ENCODE measurements around the gene ZNF223. TPM values are rescaled to one million over a fixed set of nuclear protein-coding genes. Genes with fewer than 3 reads are reported as not detected.

ZNF223 gene
- total and polyA plus RNA-seq, 4 experiments from 2014 or later, result 2.2 to 8.0 (median 4.8) TPM

DNA sequence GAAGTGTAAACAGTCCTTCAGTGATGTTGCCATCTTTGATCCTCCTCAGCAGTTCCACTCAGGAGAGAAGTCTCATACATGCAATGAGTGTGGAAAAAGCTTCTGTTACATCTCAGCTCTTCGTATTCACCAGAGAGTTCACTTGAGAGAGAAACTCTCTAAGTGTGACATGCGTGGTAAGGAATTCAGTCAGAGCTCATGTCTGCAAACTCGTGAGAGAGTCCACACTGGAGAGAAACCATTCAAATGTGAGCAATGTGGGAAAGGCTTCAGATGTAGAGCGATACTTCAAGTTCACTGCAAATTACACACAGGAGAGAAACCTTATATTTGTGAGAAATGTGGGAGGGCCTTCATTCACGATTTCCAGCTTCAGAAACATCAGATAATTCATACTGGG lies 41.4 kb upstream of the ZNF223 start:
- no peaks in the 10 kb centered on the region for H3K4me1 ChIP-seq (ENCODE audit: insufficient read depth, low read length)
- intact Hi-C loops (cut with micrococcal nuclease), result no loop called here
- no peaks in the 10 kb centered on the region for H3K27me3 ChIP-seq (ENCODE audit: insufficient read depth, low read length)
- H3K36me3 ChIP-seq (ENCODE audit: insufficient read depth, low read length), result peaks cover 37% of the 10 kb centered on the region
- Mint-ChIP-seq H3K36me3 (peaks cover 81 to 82% of the 10 kb centered on the region in 2 donors), H3K4me1 (peaks cover 0 to 10% (median 6%) of the 10 kb centered on the region in 4 donors), H3K27ac (no peak overlapping the region), H3K27me3 (no peaks in the 10 kb centered on the region), H3K4me3 (no peak overlapping the region), H3K9me3 (peaks cover 19 to 95% (median 91%) of the 10 kb centered on the region in 8 donors)
- H3K9me3 ChIP-seq (ENCODE audit: control insufficient read depth in 1 of 2, low read length in 2 of 2), result peaks cover 19 to 46% of the 10 kb centered on the region in 2 donors
- no peak overlapping the region for H3K27ac ChIP-seq (ENCODE audit: low read depth, low read length)
- ChIA-PET POLR2A (ENCODE audit: partially characterized antibody) (no interaction called here), CTCF (ENCODE audit: partially characterized antibody) (no interaction called here)
- DNase-seq, result no peak
- no peak overlapping the region for H3K4me3 ChIP-seq (ENCODE audit: low read length in 2 of 2)

DNA sequence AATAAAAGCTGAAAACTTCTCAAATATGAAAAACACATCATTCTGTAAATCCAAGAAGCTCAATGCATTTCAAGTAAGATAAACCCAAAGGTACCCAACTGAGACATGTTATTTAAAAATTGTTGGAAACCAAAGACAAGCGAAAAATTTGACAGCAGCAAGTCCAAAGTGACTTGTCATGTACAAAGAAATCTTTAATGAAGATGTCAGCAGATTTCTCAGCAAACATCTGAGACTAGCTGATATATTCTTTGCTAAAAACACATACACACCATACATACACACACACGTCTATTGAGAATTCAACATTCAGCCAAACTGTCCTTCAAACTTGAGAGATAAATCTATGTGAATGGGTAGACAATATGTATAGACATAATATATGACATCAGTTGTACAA lies 32.3 kb upstream of the ZNF223 start:
- Histone ChIP-seq H3K27ac (ENCODE audit: low read depth, low read length) (no peak overlapping the region), H3K4me3 (ENCODE audit: low read length in 2 of 2) (no peak overlapping the region), H3K27me3 (ENCODE audit: insufficient read depth, low read length) (no peaks in the 10 kb centered on the region), H3K4me1 (ENCODE audit: insufficient read depth, low read length) (peaks cover under 1% of the 10 kb centered on the region), H3K36me3 (ENCODE audit: insufficient read depth, low read length) (no peaks in the 10 kb centered on the region), H3K9me3 (ENCODE audit: control insufficient read depth in 1 of 2, low read length in 2 of 2) (peaks cover 0 to under 1% of the 10 kb centered on the region in 2 donors)
- peaks cover 16 to 29% of the 10 kb centered on the region in 2 donors for H3K36me3 Mint-ChIP-seq
- H3K4me3 Mint-ChIP-seq, result no peak overlapping the region
- H3K27ac Mint-ChIP-seq, result no peak overlapping the region
- peaks cover 5 to 65% (median 61%) of the 10 kb centered on the region in 8 donors for H3K9me3 Mint-ChIP-seq
- CTCF ChIA-PET (ENCODE audit: partially characterized antibody), result no interaction called here
- POLR2A ChIA-PET (ENCODE audit: partially characterized antibody), result no interaction called here
- H3K27me3 Mint-ChIP-seq, result peaks cover 19 to 23% of the 10 kb centered on the region in 2 donors
- peaks cover 0 to under 1% (median 0%) of the 10 kb centered on the region in 4 donors for H3K4me1 Mint-ChIP-seq
- intact Hi-C loops (cut with micrococcal nuclease), result no loop called here
- DNase-seq, result no peak

DNA sequence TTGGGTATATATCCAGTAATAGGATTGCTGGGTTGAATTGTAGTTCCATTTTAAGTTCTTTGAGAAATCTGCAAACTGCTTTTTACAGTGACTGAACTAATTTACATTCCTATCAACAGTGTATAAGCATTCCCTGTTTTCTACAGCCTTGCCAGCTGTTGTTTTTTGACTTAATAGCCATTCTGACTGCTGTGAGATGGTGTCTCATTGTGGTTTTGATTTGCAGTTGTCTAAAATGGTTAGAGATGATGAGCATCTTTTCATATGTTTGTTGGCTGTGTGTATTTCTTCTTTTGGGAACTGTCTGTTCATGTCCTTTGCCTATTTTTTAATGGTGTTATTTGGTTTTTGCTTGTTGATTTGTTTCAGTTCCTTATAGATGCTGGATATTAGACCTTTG lies 30.6 kb upstream of the ZNF223 start:
- POLR2A ChIA-PET (ENCODE audit: partially characterized antibody), result no interaction called here
- intact Hi-C loops (cut with micrococcal nuclease), result loop anchor here (10.0 kb wide), 1 partner anchor 284 kb away; the partner anchor contains the start of gene ZNF235
- DNase-seq, result no peak
- CTCF ChIA-PET (ENCODE audit: partially characterized antibody), result no interaction called here
- H3K4me1 Mint-ChIP-seq, result peaks cover 14 to 18% (median 16%) of the 10 kb centered on the region in 4 donors
- no peaks in the 10 kb centered on the region for H3K36me3 ChIP-seq (ENCODE audit: insufficient read depth, low read length)
- H3K4me3 ChIP-seq (ENCODE audit: low read length in 2 of 2), result no peak overlapping the region
- peaks cover 20 to 33% of the 10 kb centered on the region in 2 donors for H3K36me3 Mint-ChIP-seq
- H3K4me1 ChIP-seq (ENCODE audit: insufficient read depth, low read length), result peaks cover 15% of the 10 kb centered on the region
- H3K27ac Mint-ChIP-seq, result no peak overlapping the region
- H3K4me3 Mint-ChIP-seq, result no peak overlapping the region
- H3K27ac ChIP-seq (ENCODE audit: low read depth, low read length), result no peak overlapping the region
- H3K27me3 Mint-ChIP-seq, result peaks cover 19 to 23% of the 10 kb centered on the region in 2 donors
- H3K27me3 ChIP-seq (ENCODE audit: insufficient read depth, low read length), result no peaks in the 10 kb centered on the region
- H3K9me3 ChIP-seq (ENCODE audit: control insufficient read depth in 1 of 2, low read length in 2 of 2), result no peaks in the 10 kb centered on the region
- peaks cover 2 to 59% (median 54%) of the 10 kb centered on the region in 8 donors for H3K9me3 Mint-ChIP-seq

DNA sequence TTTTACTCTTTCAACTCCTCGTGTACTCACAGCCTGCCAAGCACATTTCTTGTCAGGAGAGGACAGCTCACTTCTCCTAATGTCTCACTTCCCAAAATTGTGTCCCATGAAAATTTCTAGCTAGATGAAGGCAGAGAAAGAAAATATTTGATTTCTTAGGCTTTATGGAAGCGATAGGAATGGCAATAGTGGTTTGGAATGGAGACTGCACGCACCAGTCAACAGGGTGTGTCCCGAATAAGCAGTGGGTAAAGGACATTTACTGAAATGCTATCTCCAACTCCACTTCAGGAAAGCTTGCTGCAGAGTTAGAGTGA lies 27.0 kb upstream of the ZNF223 start:
- Histone ChIP-seq H3K4me1 (ENCODE audit: insufficient read depth, low read length) (peaks cover 15% of the 10 kb centered on the region), H3K9me3 (ENCODE audit: control insufficient read depth in 1 of 2, low read length in 2 of 2) (no peaks in the 10 kb centered on the region), H3K36me3 (ENCODE audit: insufficient read depth, low read length) (peaks cover 22% of the 10 kb centered on the region), H3K27me3 (ENCODE audit: insufficient read depth, low read length) (no peaks in the 10 kb centered on the region), H3K27ac (ENCODE audit: low read depth, low read length) (no peak overlapping the region), H3K4me3 (ENCODE audit: low read length in 2 of 2) (peak overlapping the region; percentile 55 to 61)
- H3K4me1 Mint-ChIP-seq, result peaks cover 17 to 31% (median 22%) of the 10 kb centered on the region in 4 donors
- CTCF ChIA-PET (ENCODE audit: partially characterized antibody), result interaction anchor here (0.9 to 1.2 kb wide), 2 partner anchors 26 to 71 kb away, joined by 3 read pairs; no protein-coding TSS in a partner anchor
- intact Hi-C loops (cut with micrococcal nuclease), result loop anchor here (1.0 to 10.0 kb wide), 2 partner anchors 23 to 280 kb away; partner anchors contain the start of genes ZNF230 and ZNF235
- peaks cover 49 to 55% of the 10 kb centered on the region in 2 donors for H3K36me3 Mint-ChIP-seq
- H3K27ac Mint-ChIP-seq, result peak overlapping the region; percentile 48 to 96 (median 95)
- no peak for DNase-seq
- POLR2A ChIA-PET (ENCODE audit: partially characterized antibody), result interaction anchor here (0.9 to 2.1 kb wide), 5 partner anchors 22 to 90 kb away, joined by 3 to 7 read pairs (median 5); partner anchors contain the start of genes ZNF221, ZNF230 and ZNF45
- peaks cover 11 to 57% (median 49%) of the 10 kb centered on the region in 8 donors for H3K9me3 Mint-ChIP-seq
- H3K27me3 Mint-ChIP-seq, result peaks cover 7 to 10% of the 10 kb centered on the region in 2 donors
- peak overlapping the region; percentile 90 to 100 (median 98) for H3K4me3 Mint-ChIP-seq

DNA sequence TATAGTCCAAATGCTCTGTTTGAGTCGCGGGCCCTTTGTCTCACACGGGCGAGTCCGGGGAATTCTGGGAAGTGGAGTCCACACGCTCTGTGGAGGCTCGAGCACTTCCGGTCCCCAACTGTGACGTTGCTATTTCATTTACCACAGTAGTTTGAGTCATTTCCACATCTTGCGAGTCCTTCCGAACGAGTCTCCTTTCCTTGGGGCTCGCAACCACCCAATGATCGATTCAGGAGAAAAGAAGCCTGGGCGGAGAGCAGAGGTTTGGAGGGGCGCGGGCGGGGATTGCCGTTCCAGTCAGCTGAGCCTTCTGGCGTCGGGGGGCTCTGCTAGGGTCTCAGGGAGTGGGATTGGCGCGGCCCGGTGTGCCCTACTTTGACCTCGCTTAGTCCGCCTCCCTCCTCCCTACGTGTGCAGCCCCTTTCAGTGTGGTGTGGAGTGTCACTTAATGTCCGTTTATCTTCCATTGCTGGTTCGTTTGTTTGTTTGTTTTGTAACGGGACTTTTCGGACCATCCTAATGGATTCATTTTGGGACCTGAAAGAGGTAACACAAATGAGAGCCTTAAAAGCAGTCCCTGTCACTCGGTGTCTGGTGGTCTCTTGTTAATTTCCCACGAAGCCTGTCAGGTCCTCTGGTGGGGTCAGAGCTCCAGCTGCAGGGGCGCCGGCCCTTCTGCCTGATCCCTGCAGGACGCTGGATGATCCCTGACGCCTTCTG lies 26.5 kb upstream of the ZNF223 start, which contains the start of gene ZNF222:
TSS of gene ZNF222 (plus strand) at position 163 of the 720 bp plus-strand sequence. CDS start at position 221, 58 bp downstream.
- Histone ChIP-seq H3K4me1 (ENCODE audit: insufficient read depth, low read length) (peaks cover 15% of the 10 kb centered on the region), H3K27ac (ENCODE audit: low read depth, low read length) (peak within 1 kb of the TSS; percentile 40), H3K4me3 (ENCODE audit: low read length in 2 of 2) (peak within 1 kb of the TSS; percentile 55 to 61), H3K36me3 (ENCODE audit: insufficient read depth, low read length) (peaks cover 27% of the 10 kb centered on the region), H3K9me3 (ENCODE audit: control insufficient read depth in 1 of 2, low read length in 2 of 2) (peaks cover 0 to 3% of the 10 kb centered on the region in 2 donors), H3K27me3 (ENCODE audit: insufficient read depth, low read length) (no peaks in the 10 kb centered on the region)
- peak; percentile 66 to 84 (median 75) for DNase-seq
- peak within 1 kb of the TSS; percentile 48 to 96 (median 95) for H3K27ac Mint-ChIP-seq
- H3K4me3 Mint-ChIP-seq, result peak within 1 kb of the TSS; percentile 90 to 100 (median 98)
- peaks cover 17 to 31% (median 22%) of the 10 kb centered on the region in 4 donors for H3K4me1 Mint-ChIP-seq
- CTCF ChIA-PET (ENCODE audit: partially characterized antibody), result interaction anchor here (0.9 to 1.2 kb wide), 2 partner anchors 26 to 70 kb away, joined by 3 read pairs; no protein-coding TSS in a partner anchor
- peaks cover 51 to 57% of the 10 kb centered on the region in 2 donors for H3K36me3 Mint-ChIP-seq
- H3K9me3 Mint-ChIP-seq, result peaks cover 11 to 57% (median 49%) of the 10 kb centered on the region in 8 donors
- POLR2A ChIA-PET (ENCODE audit: partially characterized antibody), result interaction anchor here (0.9 to 2.1 kb wide), 5 partner anchors 22 to 90 kb away, joined by 3 to 7 read pairs (median 5); partner anchors contain the start of genes ZNF221, ZNF230 and ZNF45
- peaks cover 2 to 10% of the 10 kb centered on the region in 2 donors for H3K27me3 Mint-ChIP-seq
- intact Hi-C loops (cut with micrococcal nuclease), result loop anchor here (1.0 to 10.0 kb wide), 2 partner anchors 23 to 279 kb away; partner anchors contain the start of genes ZNF230 and ZNF235

DNA sequence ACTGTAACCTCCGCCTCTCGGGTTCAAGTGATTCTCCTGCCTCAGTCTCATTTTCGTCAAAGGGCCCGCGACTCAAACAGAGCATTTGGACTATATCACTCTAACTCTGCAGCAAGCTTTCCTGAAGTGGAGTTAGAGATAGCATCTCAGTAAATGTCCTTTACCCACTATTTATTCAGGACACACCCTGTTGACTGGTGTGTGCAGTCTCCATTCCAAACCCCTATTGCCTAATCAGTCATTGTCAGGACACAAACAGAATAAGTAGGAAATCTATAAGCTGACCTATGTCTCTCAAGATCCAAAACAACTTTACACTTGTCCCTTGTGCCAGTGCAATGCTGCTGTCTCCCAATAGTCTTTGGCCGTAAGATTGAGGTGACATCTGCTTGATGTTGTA lies 25.2 kb upstream of the ZNF223 start:
- peaks cover 11 to 67% (median 53%) of the 10 kb centered on the region in 8 donors for H3K9me3 Mint-ChIP-seq
- peaks cover 15% of the 10 kb centered on the region for H3K4me1 ChIP-seq (ENCODE audit: insufficient read depth, low read length)
- H3K4me3 ChIP-seq (ENCODE audit: low read length in 2 of 2), result no peak overlapping the region
- intact Hi-C loops (cut with micrococcal nuclease), result loop anchor here (10.0 kb wide), 1 partner anchor 278 kb away; the partner anchor contains the start of gene ZNF235
- H3K4me3 Mint-ChIP-seq, result peak overlapping the region in 7 of 8 donors; percentile 55 to 100 (median 98)
- H3K9me3 ChIP-seq (ENCODE audit: control insufficient read depth in 1 of 2, low read length in 2 of 2), result peaks cover 1 to 8% of the 10 kb centered on the region in 2 donors
- peaks cover 0 to 3% of the 10 kb centered on the region in 2 donors for H3K27me3 Mint-ChIP-seq
- peak overlapping the region in 3 of 7 donors; percentile 29 to 53 (median 49) for H3K27ac Mint-ChIP-seq
- ChIA-PET POLR2A (ENCODE audit: partially characterized antibody) (no interaction called here), CTCF (ENCODE audit: partially characterized antibody) (no interaction called here)
- H3K27me3 ChIP-seq (ENCODE audit: insufficient read depth, low read length), result no peaks in the 10 kb centered on the region
- H3K27ac ChIP-seq (ENCODE audit: low read depth, low read length), result no peak overlapping the region
- H3K36me3 Mint-ChIP-seq, result peaks cover 61 to 63% of the 10 kb centered on the region in 2 donors
- peaks cover 17 to 31% (median 22%) of the 10 kb centered on the region in 4 donors for H3K4me1 Mint-ChIP-seq
- DNase-seq, result no peak
- H3K36me3 ChIP-seq (ENCODE audit: insufficient read depth, low read length), result peaks cover 31% of the 10 kb centered on the region

All from CD4-positive, alpha-beta memory T cell (primary cell).